BE2C (cell line): ENCODE results near the gene SPAG9.
"Not testable (repeated sequence)": the region's sequence is repeated elsewhere in the genome, so short reads cannot be mapped to it uniquely, and the experiment has no call there.

ENCODE experiments used
- DNase-seq: peaks from one replicate; pipeline ENCODE4 v3.0.0-alpha.2; 2020
- H3K27me3 ChIP-seq: fragments of 250-450 bp; sonication (Bioruptor Pico); 2 replicates; pipeline ENCODE4 v1.5.1; 2020; ENCODE audit warnings: mild to moderate bottlenecking
- H3K36me3 ChIP-seq: fragments of 250-450 bp; sonication (Bioruptor Pico); 2 replicates; pipeline ENCODE4 v1.5.1; 2020; ENCODE audit warnings: mild to moderate bottlenecking
- H3K4me1 ChIP-seq: fragments of 250-450 bp; sonication (Bioruptor Pico); 2 replicates; pipeline ENCODE4 v1.5.1; 2020
- H3K4me3 ChIP-seq: 2 replicates; pipeline ENCODE4 v1.5.1; 2011; ENCODE audit warnings: low read depth, low read length
- H3K9me3 ChIP-seq: fragments of 250-450 bp; sonication (Bioruptor Pico); 2 replicates; pipeline ENCODE4 v1.5.1; 2020
- CTCF ChIP-seq: IDR thresholded peaks from 2 replicates; pipeline ENCODE4 v1.5.1; 2012; ENCODE audit warnings: mild to moderate bottlenecking, low read depth, low read length

SPAG9 gene

GRCh38 chr17:51083981-51084380 is 36.7 kb downstream of the SPAG9 start:
- TF ChIP-seq CTCF = no peak

GRCh38 chr17:51083364-51083763 is 37.3 kb downstream of the SPAG9 start:
- H3K36me3 ChIP-seq = peaks cover 13% of the 10 kb centered on the region
- not testable (repeated sequence) for H3K4me1 ChIP-seq

More at GRCh38 chr17:51083981-51084380, 36.7 kb downstream of the SPAG9 start:
- Histone ChIP-seq H3K36me3 (peaks cover 9% of the 10 kb centered on the region), H3K9me3 (no peaks in the 10 kb centered on the region), H3K27me3 (no peaks in the 10 kb centered on the region), H3K4me1 (no peaks in the 10 kb centered on the region), H3K4me3 (no peak overlapping the region)
- DNase-seq = no peak

GRCh38 chr17:51079049-51079448 is 41.6 kb downstream of the SPAG9 start:
- no peak for TF ChIP-seq CTCF
- no peak overlapping the region for H3K4me3 ChIP-seq
- no peak for DNase-seq
- no peaks in the 10 kb centered on the region for H3K9me3 ChIP-seq
- no peaks in the 10 kb centered on the region for H3K27me3 ChIP-seq
- H3K4me1 ChIP-seq = no peaks in the 10 kb centered on the region
- peaks cover 23% of the 10 kb centered on the region for H3K36me3 ChIP-seq

More at GRCh38 chr17:51083364-51083763, 37.3 kb downstream of the SPAG9 start:
- not testable (repeated sequence) for H3K27me3 ChIP-seq, H3K4me3 ChIP-seq, H3K9me3 ChIP-seq, DNase-seq

GRCh38 chr17:51078009-51078592 is 42.6 kb downstream of the SPAG9 start:
- no peak for DNase-seq
- Histone ChIP-seq H3K27me3 (no peaks in the 10 kb centered on the region), H3K9me3 (no peaks in the 10 kb centered on the region), H3K4me3 (no peak overlapping the region), H3K36me3 (peaks cover 23% of the 10 kb centered on the region), H3K4me1 (no peaks in the 10 kb centered on the region)
- no peak for TF ChIP-seq CTCF

GRCh38 chr17:51076821-51077220 is 43.8 kb downstream of the SPAG9 start:
- no peaks in the 10 kb centered on the region for H3K4me1 ChIP-seq
- H3K4me3 ChIP-seq = no peak overlapping the region
- no peak for DNase-seq
- TF ChIP-seq CTCF = no peak
- no peaks in the 10 kb centered on the region for H3K27me3 ChIP-seq
- H3K9me3 ChIP-seq = no peaks in the 10 kb centered on the region
- peaks cover 23% of the 10 kb centered on the region for H3K36me3 ChIP-seq

GRCh38 chr17:51071556-51071955 is 49.1 kb downstream of the SPAG9 start:
- DNase-seq = no peak
- no peaks in the 10 kb centered on the region for H3K27me3 ChIP-seq
- H3K4me1 ChIP-seq = no peaks in the 10 kb centered on the region
- H3K4me3 ChIP-seq = no peak overlapping the region
- TF ChIP-seq CTCF = no peak
- H3K36me3 ChIP-seq = no peaks in the 10 kb centered on the region
- no peaks in the 10 kb centered on the region for H3K9me3 ChIP-seq

GRCh38 chr17:51065466-51065865 is 55.2 kb downstream of the SPAG9 start:
- no peaks in the 10 kb centered on the region for H3K27me3 ChIP-seq
- no peaks in the 10 kb centered on the region for H3K36me3 ChIP-seq
- DNase-seq = no peak
- no peaks in the 10 kb centered on the region for H3K9me3 ChIP-seq
- no peaks in the 10 kb centered on the region for H3K4me1 ChIP-seq
- no peak for TF ChIP-seq CTCF
- no peak overlapping the region for H3K4me3 ChIP-seq
